Measurements from ENCODE around the gene ZMYND8.

The ZMYND8 gene

DNA sequence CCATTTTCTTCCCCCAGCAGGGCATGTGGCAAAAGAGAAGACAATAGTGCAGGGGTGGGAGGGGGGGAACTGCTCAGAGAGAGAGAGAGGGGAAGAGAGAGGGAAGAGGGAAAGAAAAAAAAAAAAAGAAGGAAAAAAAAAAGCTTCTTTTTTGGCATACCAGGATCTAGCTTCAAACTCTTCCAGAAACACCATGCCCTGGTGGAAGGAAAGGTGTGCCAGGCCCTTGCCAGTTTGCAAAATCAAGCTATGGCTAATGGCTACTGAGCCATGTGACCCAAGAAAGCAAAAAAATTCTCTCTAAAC, 326 bp downstream of the ZMYND8 start:
- Histone ChIP-seq H3K36me3 (ENCODE audit: control insufficient read depth, insufficient read depth, low read length) (no peaks in the 10 kb centered on the region), H3K4me3 (ENCODE audit: low read depth, low read length) (peak overlapping the region; percentile 19), H3K9ac (ENCODE audit: low read depth, low read length) (peak overlapping the region; percentile 57), H3K27me3 (ENCODE audit: control insufficient read depth, insufficient read depth, low read length) (no peaks in the 10 kb centered on the region), H3K4me1 (ENCODE audit: control insufficient read depth, insufficient read depth, low read length) (peaks cover 77% of the 10 kb centered on the region), H3K9me3 (ENCODE audit: control insufficient read depth, insufficient read depth, low read length) (no peaks in the 10 kb centered on the region)

DNA sequence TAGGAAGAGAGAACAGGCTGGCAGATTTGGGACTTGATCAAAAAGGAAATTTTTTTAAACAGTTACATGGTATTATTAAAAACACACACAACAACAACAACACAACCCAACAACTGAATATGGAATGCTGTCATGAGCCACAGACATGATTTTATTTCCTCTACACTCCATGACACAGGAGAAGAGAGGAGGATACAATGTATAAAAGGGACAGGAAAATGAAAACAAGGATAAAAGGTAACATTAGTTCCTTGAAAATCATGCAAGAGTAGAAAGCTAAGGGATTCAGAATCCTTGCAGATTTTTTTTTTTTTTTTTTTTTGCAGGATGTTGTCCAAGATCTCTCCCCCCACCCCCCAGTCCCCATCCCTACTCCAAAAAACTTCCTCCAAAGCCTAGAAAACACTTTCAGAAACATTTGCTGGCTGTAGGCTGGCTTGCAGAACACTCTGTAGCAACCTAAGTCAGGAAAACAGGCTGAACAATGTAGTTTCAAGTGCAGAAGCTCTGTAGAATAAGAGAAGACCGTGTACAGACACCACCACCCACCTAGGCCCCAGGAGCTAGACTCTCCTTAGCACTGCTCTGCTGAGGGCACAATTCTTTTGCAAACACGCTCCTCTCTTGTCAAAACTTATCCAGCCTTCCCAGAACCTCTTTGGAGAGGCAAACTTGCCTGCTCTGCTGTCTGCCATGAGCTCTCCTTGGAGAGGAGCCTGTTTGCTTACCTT, 845 bp downstream of the ZMYND8 start:
- no peaks in the 10 kb centered on the region for H3K9me3 ChIP-seq (ENCODE audit: control insufficient read depth, insufficient read depth, low read length)
- H3K4me1 ChIP-seq (ENCODE audit: control insufficient read depth, insufficient read depth, low read length): peaks cover 80% of the 10 kb centered on the region
- H3K27me3 ChIP-seq (ENCODE audit: control insufficient read depth, insufficient read depth, low read length): no peaks in the 10 kb centered on the region
- peak overlapping the region; percentile 57 for H3K9ac ChIP-seq (ENCODE audit: low read depth, low read length)
- H3K36me3 ChIP-seq (ENCODE audit: control insufficient read depth, insufficient read depth, low read length): no peaks in the 10 kb centered on the region
- peak overlapping the region; percentile 19 for H3K4me3 ChIP-seq (ENCODE audit: low read depth, low read length)

DNA sequence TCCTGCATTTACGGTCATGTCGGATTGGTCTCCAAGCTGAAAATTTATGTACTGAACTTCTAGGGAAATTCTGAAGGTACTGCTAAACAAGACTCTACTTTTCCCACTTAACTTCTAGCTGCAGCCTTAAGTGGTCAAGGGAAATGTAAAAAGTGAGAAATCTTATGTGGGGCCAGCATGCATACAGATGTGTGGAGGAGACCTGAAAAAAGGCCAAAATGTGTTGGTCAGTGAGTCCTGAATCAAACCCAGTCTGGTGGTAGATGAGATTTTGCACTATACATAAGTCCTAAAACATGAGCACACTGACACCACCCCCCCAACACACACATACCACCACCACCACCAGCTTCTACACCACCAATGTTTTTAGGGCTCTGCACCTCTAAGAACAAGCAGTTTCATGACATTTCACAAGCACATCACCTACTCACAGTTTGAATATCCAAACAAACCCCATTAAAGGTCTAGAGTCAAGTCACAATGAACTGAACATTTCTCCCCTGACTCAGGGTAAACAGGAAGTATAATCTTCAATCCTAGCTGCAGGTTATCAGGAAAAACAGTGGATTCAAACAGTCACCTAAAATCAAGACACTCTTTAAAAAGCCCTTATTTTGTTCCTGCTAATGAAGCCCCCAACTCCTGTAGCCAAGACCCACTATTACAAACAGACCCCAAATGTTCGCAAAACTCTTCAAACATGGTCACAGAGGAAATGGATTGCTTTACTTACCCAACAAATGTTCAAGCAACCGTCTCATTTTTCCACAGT, 1.6 kb downstream of the ZMYND8 start:
- Histone ChIP-seq H3K9me3 (ENCODE audit: control insufficient read depth, insufficient read depth, low read length) (no peaks in the 10 kb centered on the region), H3K4me3 (ENCODE audit: low read depth, low read length) (peak overlapping the region; percentile 6), H3K4me1 (ENCODE audit: control insufficient read depth, insufficient read depth, low read length) (peaks cover 82% of the 10 kb centered on the region), H3K27me3 (ENCODE audit: control insufficient read depth, insufficient read depth, low read length) (no peaks in the 10 kb centered on the region), H3K9ac (ENCODE audit: low read depth, low read length) (peak overlapping the region; percentile 48), H3K36me3 (ENCODE audit: control insufficient read depth, insufficient read depth, low read length) (no peaks in the 10 kb centered on the region)

DNA sequence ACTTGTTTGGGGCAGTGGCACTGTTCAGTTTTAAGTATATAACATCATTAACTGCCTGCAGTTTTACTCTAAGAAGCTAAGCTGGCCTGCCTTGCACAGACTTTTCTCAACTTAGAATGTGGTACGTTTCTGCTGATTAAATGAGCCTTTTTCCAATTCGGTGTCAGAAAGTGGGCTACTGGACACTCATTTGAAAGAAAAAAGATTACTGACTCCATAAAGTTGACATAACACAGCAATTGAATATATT, 2.1 kb downstream of the ZMYND8 start:
- Histone ChIP-seq H3K27me3 (ENCODE audit: control insufficient read depth, insufficient read depth, low read length) (no peaks in the 10 kb centered on the region), H3K4me1 (ENCODE audit: control insufficient read depth, insufficient read depth, low read length) (peaks cover 81% of the 10 kb centered on the region), H3K9me3 (ENCODE audit: control insufficient read depth, insufficient read depth, low read length) (no peaks in the 10 kb centered on the region), H3K4me3 (ENCODE audit: low read depth, low read length) (peak overlapping the region; percentile 0), H3K9ac (ENCODE audit: low read depth, low read length) (peak overlapping the region; percentile 48), H3K36me3 (ENCODE audit: control insufficient read depth, insufficient read depth, low read length) (no peaks in the 10 kb centered on the region)

DNA sequence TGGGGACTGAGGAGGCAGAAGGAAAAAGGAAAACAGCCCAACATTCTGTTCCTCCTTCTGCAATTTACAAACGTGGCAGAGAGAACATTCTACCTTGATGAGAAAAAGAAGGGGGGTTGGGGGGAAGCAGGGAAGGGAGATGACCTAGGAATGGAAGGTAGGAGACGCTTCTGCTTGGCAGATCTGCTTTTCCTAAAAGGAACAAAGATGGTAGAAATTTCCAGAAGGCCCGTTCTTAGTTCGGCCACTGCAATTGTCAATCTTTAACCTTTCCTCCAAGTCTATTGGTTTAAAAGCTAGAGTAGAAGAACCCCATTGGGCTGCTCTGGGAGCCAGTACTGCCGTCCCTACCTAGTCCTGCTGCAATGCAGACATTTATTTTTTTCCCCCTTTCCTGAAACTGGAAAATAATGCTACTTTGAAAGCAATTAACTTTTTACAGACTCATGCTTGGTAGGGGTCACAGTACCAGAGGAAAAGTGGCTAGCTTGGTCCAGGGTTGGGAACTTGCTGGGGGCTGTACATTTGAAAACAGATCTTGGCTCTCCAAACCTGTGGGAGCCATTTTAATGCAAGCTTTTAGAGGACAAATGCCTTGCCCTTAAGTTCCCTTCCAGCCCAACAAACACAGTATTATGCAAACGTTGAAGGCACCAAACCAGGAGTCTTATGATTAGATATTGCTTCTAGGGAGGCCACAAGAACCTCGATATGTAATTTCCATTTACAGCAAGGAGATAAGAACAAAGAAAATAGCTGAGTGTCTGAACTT, 2.6 kb downstream of the ZMYND8 start:
- peak overlapping the region; percentile 6 for H3K4me3 ChIP-seq (ENCODE audit: low read depth, low read length)
- peak overlapping the region; percentile 48 for H3K9ac ChIP-seq (ENCODE audit: low read depth, low read length)
- no peaks in the 10 kb centered on the region for H3K36me3 ChIP-seq (ENCODE audit: control insufficient read depth, insufficient read depth, low read length)

DNA sequence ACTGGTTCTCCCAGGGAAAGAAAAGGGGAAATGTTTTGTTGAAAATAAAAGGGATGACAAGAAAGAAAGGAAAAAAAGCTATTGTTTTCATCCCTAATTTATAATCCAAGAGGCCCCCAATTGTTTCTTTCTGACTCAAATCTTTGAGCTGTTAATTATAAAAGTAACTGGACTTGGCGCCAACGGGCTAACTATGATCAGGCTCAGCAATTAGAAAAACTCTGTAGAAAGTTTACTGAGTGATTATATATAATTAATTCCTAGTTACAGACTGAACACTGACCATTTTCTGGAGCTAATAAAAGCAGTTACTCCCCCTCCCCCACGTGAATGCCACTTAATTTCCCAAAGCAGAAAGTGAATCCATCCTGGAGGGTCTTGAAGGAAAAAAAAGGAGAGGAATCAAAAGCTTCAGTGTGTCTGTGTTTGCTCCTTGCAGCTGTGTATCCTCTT, 3.2 kb downstream of the ZMYND8 start:
- no peaks in the 10 kb centered on the region for H3K9me3 ChIP-seq (ENCODE audit: control insufficient read depth, insufficient read depth, low read length)
- H3K27me3 ChIP-seq (ENCODE audit: control insufficient read depth, insufficient read depth, low read length): no peaks in the 10 kb centered on the region
- no peaks in the 10 kb centered on the region for H3K36me3 ChIP-seq (ENCODE audit: control insufficient read depth, insufficient read depth, low read length)
- H3K9ac ChIP-seq (ENCODE audit: low read depth, low read length): no peak overlapping the region
- H3K4me1 ChIP-seq (ENCODE audit: control insufficient read depth, insufficient read depth, low read length): peaks cover 82% of the 10 kb centered on the region
- H3K4me3 ChIP-seq (ENCODE audit: low read depth, low read length): peak overlapping the region; percentile 6

More for the DNA sequence above, 2.6 kb downstream of the ZMYND8 start:
- Histone ChIP-seq H3K9me3 (ENCODE audit: control insufficient read depth, insufficient read depth, low read length) (no peaks in the 10 kb centered on the region), H3K27me3 (ENCODE audit: control insufficient read depth, insufficient read depth, low read length) (no peaks in the 10 kb centered on the region), H3K4me1 (ENCODE audit: control insufficient read depth, insufficient read depth, low read length) (peaks cover 81% of the 10 kb centered on the region)

DNA sequence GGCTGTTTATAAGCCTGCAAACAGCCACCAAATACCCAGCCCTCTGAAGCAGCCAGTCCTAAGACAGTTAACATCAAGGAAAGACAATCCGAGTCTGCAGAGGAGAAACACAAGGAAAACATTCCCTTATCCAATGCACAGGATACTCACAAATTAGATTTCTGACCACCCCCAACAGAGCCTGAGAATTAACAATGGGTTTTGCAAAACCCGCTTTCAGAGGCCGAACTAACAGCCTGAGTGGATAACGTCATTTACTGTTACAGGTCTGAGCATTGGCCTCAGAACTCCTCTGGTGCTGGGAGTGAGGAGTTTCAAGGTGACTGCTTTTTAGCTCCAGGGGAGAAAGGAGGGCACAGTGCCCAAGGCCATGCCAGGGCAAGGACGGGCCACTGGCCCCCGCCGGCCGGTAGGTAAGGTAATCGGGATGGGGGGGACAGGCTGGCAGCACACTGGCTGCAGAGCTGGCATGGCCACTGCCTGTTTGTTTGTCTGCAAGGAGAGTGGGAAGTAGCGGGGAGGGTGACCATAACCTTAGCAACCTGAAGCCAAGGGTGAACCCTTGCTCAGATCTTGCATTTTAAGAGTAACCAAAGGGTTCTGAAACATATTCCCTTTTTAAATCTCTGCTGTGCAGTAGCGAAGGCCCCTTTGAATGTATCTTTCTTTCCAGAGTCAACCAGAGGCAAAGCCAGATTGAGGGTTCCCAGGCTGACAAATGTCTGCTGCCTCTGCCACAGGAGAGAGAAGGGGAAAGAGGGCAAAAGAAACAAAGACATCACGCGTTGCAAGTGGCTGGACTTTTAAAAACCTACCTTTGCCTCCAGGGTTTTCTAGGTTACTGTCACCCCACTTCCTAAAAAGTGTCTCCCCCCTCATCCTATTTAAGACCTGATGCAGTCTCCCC, 3.9 kb downstream of the ZMYND8 start:
- Histone ChIP-seq H3K9ac (ENCODE audit: low read depth, low read length) (peak overlapping the region; percentile 26), H3K36me3 (ENCODE audit: control insufficient read depth, insufficient read depth, low read length) (no peaks in the 10 kb centered on the region), H3K4me1 (ENCODE audit: control insufficient read depth, insufficient read depth, low read length) (peaks cover 87% of the 10 kb centered on the region), H3K9me3 (ENCODE audit: control insufficient read depth, insufficient read depth, low read length) (no peaks in the 10 kb centered on the region), H3K27me3 (ENCODE audit: control insufficient read depth, insufficient read depth, low read length) (no peaks in the 10 kb centered on the region), H3K4me3 (ENCODE audit: low read depth, low read length) (no peak overlapping the region)

DNA sequence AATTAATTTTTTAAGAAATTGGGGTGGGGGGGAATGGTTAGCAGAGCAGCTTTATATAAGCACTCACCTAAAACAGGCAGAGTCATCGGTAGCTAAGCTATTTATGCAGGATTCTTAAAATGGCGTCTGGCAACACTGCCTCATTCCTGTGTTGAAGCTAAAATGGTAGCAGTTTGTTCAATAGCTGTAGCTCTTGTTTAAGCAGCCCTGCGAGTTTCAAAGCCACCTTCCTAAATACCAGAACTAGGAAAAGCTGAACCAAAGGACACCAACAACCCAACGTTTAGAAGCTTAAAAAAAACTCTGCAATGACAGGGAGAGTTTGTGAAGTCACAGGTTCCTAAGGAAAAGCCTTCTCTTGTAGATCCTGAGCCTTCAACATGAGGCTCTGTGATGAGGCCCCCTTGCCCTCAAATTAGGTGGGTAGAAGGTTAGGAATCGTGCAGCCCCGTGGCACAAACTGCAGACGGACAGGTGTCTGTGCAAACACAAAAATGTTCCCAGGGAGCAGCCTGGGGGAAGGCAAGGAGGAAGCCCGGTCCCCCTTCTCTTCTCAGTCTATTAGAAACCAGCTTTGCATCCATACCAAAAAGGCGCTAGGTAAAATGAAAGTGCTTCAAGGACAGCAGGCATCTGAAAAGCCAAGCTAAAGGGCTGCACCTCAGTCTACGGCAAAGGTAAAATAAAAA, 4.7 kb downstream of the ZMYND8 start:
- H3K36me3 ChIP-seq (ENCODE audit: control insufficient read depth, insufficient read depth, low read length): no peaks in the 10 kb centered on the region
- H3K9me3 ChIP-seq (ENCODE audit: control insufficient read depth, insufficient read depth, low read length): no peaks in the 10 kb centered on the region
- H3K9ac ChIP-seq (ENCODE audit: low read depth, low read length): peak overlapping the region; percentile 26
- H3K4me3 ChIP-seq (ENCODE audit: low read depth, low read length): no peak overlapping the region
- peaks cover 82% of the 10 kb centered on the region for H3K4me1 ChIP-seq (ENCODE audit: control insufficient read depth, insufficient read depth, low read length)
- H3K27me3 ChIP-seq (ENCODE audit: control insufficient read depth, insufficient read depth, low read length): no peaks in the 10 kb centered on the region

DNA sequence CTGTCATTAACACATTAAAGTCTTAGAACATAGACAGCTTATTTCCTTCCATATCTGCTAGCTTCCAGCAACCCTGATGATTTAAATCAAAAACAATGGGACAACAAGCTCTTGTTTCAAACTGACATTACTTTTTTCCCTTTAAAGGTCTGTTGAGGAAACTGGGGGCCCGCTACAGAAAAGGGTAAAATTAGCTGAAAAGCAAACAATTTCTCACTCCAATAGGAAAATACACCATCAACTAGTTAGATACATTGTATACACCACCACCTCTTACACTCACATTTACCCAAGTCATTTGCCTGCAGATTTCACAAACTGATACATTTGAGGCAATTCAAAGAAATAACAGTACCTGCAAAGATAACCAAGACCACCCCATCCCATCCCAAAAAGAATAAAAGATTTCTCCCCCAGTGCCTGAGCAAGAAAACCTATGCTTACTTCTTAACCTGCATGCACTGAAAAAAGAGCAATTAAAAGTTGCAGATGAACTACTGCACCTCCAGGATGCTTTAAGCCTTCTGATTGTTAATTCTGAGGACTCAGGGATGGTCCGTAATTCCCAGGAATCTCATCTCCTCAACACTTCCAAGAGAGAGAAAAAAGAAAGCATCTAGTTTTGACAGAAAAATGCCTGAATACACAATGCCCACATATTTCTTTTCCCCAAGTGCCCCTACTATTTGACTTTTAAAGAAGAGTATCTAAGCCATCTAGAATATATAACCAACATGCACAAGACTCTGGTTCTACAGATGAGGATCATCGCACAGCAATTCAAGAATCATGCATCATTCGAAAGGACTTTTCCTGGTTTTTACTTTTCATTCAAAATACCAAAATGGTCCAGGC, 5.6 kb downstream of the ZMYND8 start:
- peak overlapping the region; percentile 39 for H3K9ac ChIP-seq (ENCODE audit: low read depth, low read length)
- H3K4me3 ChIP-seq (ENCODE audit: low read depth, low read length): peak overlapping the region; percentile 4
- no peaks in the 10 kb centered on the region for H3K27me3 ChIP-seq (ENCODE audit: control insufficient read depth, insufficient read depth, low read length)
- H3K36me3 ChIP-seq (ENCODE audit: control insufficient read depth, insufficient read depth, low read length): peaks cover 3% of the 10 kb centered on the region
- H3K4me1 ChIP-seq (ENCODE audit: control insufficient read depth, insufficient read depth, low read length): peaks cover 74% of the 10 kb centered on the region
- no peaks in the 10 kb centered on the region for H3K9me3 ChIP-seq (ENCODE audit: control insufficient read depth, insufficient read depth, low read length)

DNA sequence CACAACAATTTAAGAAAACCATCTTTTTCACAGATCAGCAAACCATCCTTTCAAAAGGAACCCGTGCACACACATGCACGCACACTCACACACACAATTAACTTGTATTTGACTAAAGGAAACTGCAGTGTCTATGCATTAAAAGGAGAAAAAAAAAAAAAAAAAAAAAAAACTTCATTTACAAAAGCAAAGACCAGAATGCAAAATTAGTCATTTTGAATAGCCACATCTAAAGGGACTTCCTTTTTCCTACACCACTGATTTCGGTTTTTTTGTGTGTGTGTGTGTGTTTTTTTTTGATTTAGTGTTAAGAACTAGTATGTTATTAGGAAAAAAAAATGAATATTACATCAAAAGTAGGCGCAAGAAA, 6.3 kb downstream of the ZMYND8 start:
- Histone ChIP-seq H3K4me3 (ENCODE audit: low read depth, low read length) (no peak overlapping the region), H3K36me3 (ENCODE audit: control insufficient read depth, insufficient read depth, low read length) (peaks cover 5% of the 10 kb centered on the region), H3K27me3 (ENCODE audit: control insufficient read depth, insufficient read depth, low read length) (no peaks in the 10 kb centered on the region), H3K9ac (ENCODE audit: low read depth, low read length) (no peak overlapping the region), H3K4me1 (ENCODE audit: control insufficient read depth, insufficient read depth, low read length) (peaks cover 68% of the 10 kb centered on the region), H3K9me3 (ENCODE audit: control insufficient read depth, insufficient read depth, low read length) (no peaks in the 10 kb centered on the region)
